ENCODE data around the gene SLC10A1.
"Not testable (repeated sequence)": the region's sequence is repeated elsewhere in the genome, so short reads cannot be mapped to it uniquely, and the experiment has no call there.

The SLC10A1 gene

GRCh38 chr14:69770559-69770958 is 26.5 kb downstream of the SLC10A1 start:
- DNase-seq (ENCODE audit: low spot score): no peak

GRCh38 chr14:69769623-69770022 is 27.4 kb downstream of the SLC10A1 start:
- no peak for DNase-seq (ENCODE audit: low spot score)

- no peak for DNase-seq (ENCODE audit: low spot score)
Measured at GRCh38 chr14:69768873-69769272, 28.2 kb downstream of the SLC10A1 start.

- DNase-seq (ENCODE audit: low spot score): peak; percentile 91
Measured at GRCh38 chr14:69767369-69767999, 29.6 kb downstream of the SLC10A1 start.

- peak; percentile 97 for DNase-seq (ENCODE audit: low spot score)
Measured at GRCh38 chr14:69766984-69767368, 30.1 kb downstream of the SLC10A1 start, which contains the start of gene SRSF5. Gene SRSF5 (plus strand): TSS chr14:69767142. CDS start chr14:69768157, 1,015 bp downstream.

- DNase-seq (ENCODE audit: low spot score): no peak
Measured at GRCh38 chr14:69763761-69764510, 33.1 kb downstream of the SLC10A1 start.

GRCh38 chr14:69760810-69761209 is 36.2 kb downstream of the SLC10A1 start:
- DNase-seq (ENCODE audit: low spot score): no peak

- DNase-seq (ENCODE audit: low spot score): no peak
Measured at GRCh38 chr14:69756298-69756697, 40.7 kb downstream of the SLC10A1 start.

- DNase-seq (ENCODE audit: low spot score): no peak
Measured at GRCh38 chr14:69755784-69756183, 41.3 kb downstream of the SLC10A1 start.

GRCh38 chr14:69755296-69755695 is 41.7 kb downstream of the SLC10A1 start:
- no peak for DNase-seq (ENCODE audit: low spot score)

GRCh38 chr14:69754487-69754886 is 42.6 kb downstream of the SLC10A1 start:
- DNase-seq (ENCODE audit: low spot score): no peak

GRCh38 chr14:69753860-69754259 is 43.2 kb downstream of the SLC10A1 start:
- DNase-seq (ENCODE audit: low spot score): no peak

- no peak for DNase-seq (ENCODE audit: low spot score)
Measured at GRCh38 chr14:69752773-69753172, 44.3 kb downstream of the SLC10A1 start.

- no peak for DNase-seq (ENCODE audit: low spot score)
Measured at GRCh38 chr14:69750495-69750894, 46.5 kb downstream of the SLC10A1 start.

- no peak for DNase-seq (ENCODE audit: low spot score)
Measured at GRCh38 chr14:69749956-69750355, 47.1 kb downstream of the SLC10A1 start.

- no peak for DNase-seq (ENCODE audit: low spot score)
Measured at GRCh38 chr14:69741055-69741454, 56.0 kb downstream of the SLC10A1 start.

GRCh38 chr14:69736405-69736804 is 60.6 kb downstream of the SLC10A1 start:
- not testable (repeated sequence) for DNase-seq (ENCODE audit: low spot score)

- not testable (repeated sequence) for DNase-seq (ENCODE audit: low spot score)
Measured at GRCh38 chr14:69731919-69732598, 65.0 kb downstream of the SLC10A1 start.

- no peak for DNase-seq (ENCODE audit: low spot score)
Measured at GRCh38 chr14:69727860-69728259, 69.2 kb downstream of the SLC10A1 start.

- peak; percentile 68 for DNase-seq (ENCODE audit: low spot score)
Measured at GRCh38 chr14:69726761-69727511, 70.1 kb downstream of the SLC10A1 start.

Data from putamen (tissue), 1 donor.